NB4 (cell line): ENCODE measurements around the gene KRT74.

ENCODE experiments used
- CTCF ChIP-seq: IDR thresholded peaks from one replicate; pipeline ENCODE4 v1.5.1; 2012; ENCODE audit warnings: low read depth, low read length
- POLR2A ChIP-seq: IDR thresholded peaks from 2 replicates; pipeline ENCODE4 v1.6.1; 2011; ENCODE audit warnings: mild to moderate bottlenecking; ENCODE audit not compliant: insufficient read length; ENCODE audit errors: extremely low read depth

GRCh38 chr12:52611080-52611468 lies 37.4 kb upstream of the KRT74 start:
- TF ChIP-seq CTCF (no peak), POLR2A (no peak)
